ENCODE measurements around the gene CD3G.
"Not testable (repeated sequence)": the region's sequence is repeated elsewhere in the genome, so short reads cannot be mapped to it uniquely, and the experiment has no call there.

The CD3G gene

DNA sequence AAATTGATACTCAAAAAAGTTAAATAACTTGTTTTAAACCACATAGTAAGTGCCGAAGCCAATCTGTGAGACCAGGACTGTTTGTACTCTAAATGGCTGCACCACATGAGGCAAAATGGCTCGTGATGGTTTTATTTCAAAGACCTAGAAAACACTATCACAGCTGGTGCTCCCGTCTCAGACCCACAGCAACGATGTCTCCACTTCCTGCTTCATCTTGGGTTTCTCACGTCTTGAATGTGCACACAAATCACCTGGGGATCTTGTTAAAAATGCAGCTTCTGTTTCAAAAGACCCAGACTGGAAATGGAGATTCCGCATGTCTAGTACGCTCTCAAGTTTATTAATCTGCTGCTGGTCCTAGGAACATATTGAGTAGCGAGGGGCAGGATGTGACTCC lies 38.4 kb upstream of the CD3G start:
- no peak overlapping the region for H3K27ac ChIP-seq (ENCODE audit: low read length)
- H3K27me3 ChIP-seq (replicated peaks; ENCODE audit: insufficient read depth, low read length), result no peaks in the 10 kb centered on the region
- H3K4me1 ChIP-seq (ENCODE audit: low read length), result peaks cover 10% of the 10 kb centered on the region
- H3K9ac ChIP-seq (ENCODE audit: low read length), result no peak overlapping the region
- H3K36me3 ChIP-seq (replicated peaks; ENCODE audit: insufficient read depth, low read length), result no peaks in the 10 kb centered on the region
- no peak for TF ChIP-seq EZH2phosphoT487 (IDR thresholded peaks at IDR 0.05; ENCODE audit: low read length)
- TF ChIP-seq, protein P1, sequence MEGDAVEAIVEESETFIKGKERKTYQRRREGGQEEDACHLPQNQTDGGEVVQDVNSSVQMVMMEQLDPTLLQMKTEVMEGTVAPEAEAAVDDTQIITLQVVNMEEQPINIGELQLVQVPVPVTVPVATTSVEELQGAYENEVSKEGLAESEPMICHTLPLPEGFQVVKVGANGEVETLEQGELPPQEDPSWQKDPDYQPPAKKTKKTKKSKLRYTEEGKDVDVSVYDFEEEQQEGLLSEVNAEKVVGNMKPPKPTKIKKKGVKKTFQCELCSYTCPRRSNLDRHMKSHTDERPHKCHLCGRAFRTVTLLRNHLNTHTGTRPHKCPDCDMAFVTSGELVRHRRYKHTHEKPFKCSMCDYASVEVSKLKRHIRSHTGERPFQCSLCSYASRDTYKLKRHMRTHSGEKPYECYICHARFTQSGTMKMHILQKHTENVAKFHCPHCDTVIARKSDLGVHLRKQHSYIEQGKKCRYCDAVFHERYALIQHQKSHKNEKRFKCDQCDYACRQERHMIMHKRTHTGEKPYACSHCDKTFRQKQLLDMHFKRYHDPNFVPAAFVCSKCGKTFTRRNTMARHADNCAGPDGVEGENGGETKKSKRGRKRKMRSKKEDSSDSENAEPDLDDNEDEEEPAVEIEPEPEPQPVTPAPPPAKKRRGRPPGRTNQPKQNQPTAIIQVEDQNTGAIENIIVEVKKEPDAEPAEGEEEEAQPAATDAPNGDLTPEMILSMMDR (IDR thresholded peaks at IDR 0.05; ENCODE audit: low read length), result no peak
- no peak for TF ChIP-seq EZH2 (optimal IDR thresholded peaks at IDR 0.05; ENCODE audit: low read depth, low read length)
- H3K79me2 ChIP-seq (ENCODE audit: low read length), result no peaks in the 10 kb centered on the region
- H3K9me2 ChIP-seq (replicated peaks; ENCODE audit: insufficient read depth, low read length), result no peaks in the 10 kb centered on the region
- no peak overlapping the region for H3K4me2 ChIP-seq (ENCODE audit: low read depth, low read length)
- no peak overlapping the region for H3K4me3 ChIP-seq (ENCODE audit: low read length)
- no peak overlapping the region for H2AFZ ChIP-seq (ENCODE audit: low read length)
- H3F3A ChIP-seq (ENCODE audit: insufficient read depth, low read length), result no peaks in the 10 kb centered on the region
- no peak for DNase-seq
- H3K9me3 ChIP-seq (replicated peaks; ENCODE audit: insufficient read depth, low read length), result no peaks in the 10 kb centered on the region
- no peaks in the 10 kb centered on the region for H4K20me1 ChIP-seq (ENCODE audit: insufficient read depth, low read length)

DNA sequence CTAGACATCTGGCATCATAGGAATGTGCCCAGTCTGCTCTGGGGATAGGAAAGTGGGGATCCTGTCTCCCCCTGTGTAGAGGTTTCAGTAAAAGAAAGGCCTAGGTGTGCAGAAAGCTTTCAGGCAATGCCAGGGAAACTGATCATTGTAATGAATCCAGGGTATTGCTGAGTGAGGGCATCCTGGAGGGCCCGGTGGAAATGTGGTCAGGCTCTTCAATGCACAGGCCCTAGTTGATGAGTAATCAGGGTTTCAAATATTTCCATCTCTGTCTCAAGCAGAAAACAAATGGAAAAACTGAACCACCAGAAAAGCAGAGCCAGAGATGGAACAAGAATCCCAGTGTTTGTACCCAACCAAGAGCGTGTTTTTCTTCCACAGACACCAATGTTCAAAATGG lies 37.6 kb upstream of the CD3G start:
- no peak overlapping the region for H3K4me3 ChIP-seq (ENCODE audit: low read length)
- TF ChIP-seq EZH2 (optimal IDR thresholded peaks at IDR 0.05; ENCODE audit: low read depth, low read length) (no peak), EZH2phosphoT487 (IDR thresholded peaks at IDR 0.05; ENCODE audit: low read length) (no peak)
- TF ChIP-seq, protein P1 (IDR thresholded peaks at IDR 0.05; ENCODE audit: low read length), result no peak
- H4K20me1 ChIP-seq (ENCODE audit: insufficient read depth, low read length), result no peaks in the 10 kb centered on the region
- H3K9me3 ChIP-seq (replicated peaks; ENCODE audit: insufficient read depth, low read length), result no peaks in the 10 kb centered on the region
- H3K27ac ChIP-seq (ENCODE audit: low read length), result no peak overlapping the region
- no peak overlapping the region for H2AFZ ChIP-seq (ENCODE audit: low read length)
- no peak overlapping the region for H3K9ac ChIP-seq (ENCODE audit: low read length)
- H3K27me3 ChIP-seq (replicated peaks; ENCODE audit: insufficient read depth, low read length), result no peaks in the 10 kb centered on the region
- peaks cover 10% of the 10 kb centered on the region for H3K4me1 ChIP-seq (ENCODE audit: low read length)
- H3K36me3 ChIP-seq (replicated peaks; ENCODE audit: insufficient read depth, low read length), result no peaks in the 10 kb centered on the region
- no peak overlapping the region for H3K4me2 ChIP-seq (ENCODE audit: low read depth, low read length)
- H3K9me2 ChIP-seq (replicated peaks; ENCODE audit: insufficient read depth, low read length), result no peaks in the 10 kb centered on the region
- no peak for DNase-seq
- H3F3A ChIP-seq (ENCODE audit: insufficient read depth, low read length), result no peaks in the 10 kb centered on the region
- H3K79me2 ChIP-seq (ENCODE audit: low read length), result no peaks in the 10 kb centered on the region

DNA sequence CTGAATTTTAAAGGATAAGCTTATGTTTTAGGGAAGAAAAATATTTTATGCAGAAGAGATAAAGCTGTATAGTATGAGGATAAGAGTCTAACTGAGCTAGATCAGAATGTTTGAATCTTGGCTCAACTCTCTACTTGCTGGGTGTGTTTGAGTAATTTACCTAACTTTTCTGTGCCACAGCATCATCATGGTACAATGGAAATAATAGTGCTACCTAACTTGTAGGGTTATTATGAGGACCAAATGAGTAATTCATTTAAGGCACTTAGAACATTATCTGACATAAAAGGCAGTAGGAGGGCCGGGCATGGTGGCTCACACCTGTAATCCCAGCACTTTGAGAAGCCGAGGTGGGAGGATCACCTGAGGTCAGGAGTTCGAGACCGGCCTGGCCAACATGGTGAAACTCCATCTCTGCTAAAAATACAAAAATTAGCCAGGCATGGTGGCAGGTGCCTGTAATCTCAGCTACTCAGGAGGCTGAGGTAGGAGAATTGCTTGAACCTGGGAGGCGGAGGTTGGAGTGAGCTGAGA lies 35.1 kb upstream of the CD3G start:
- not testable (repeated sequence) for H3K9me3 ChIP-seq (replicated peaks; ENCODE audit: insufficient read depth, low read length); DNase-seq; H3K4me3 ChIP-seq (ENCODE audit: low read length); H3K27ac ChIP-seq (ENCODE audit: low read length); H3K79me2 ChIP-seq (ENCODE audit: low read length); H3K4me1 ChIP-seq (ENCODE audit: low read length); H3F3A ChIP-seq (ENCODE audit: insufficient read depth, low read length); H4K20me1 ChIP-seq (ENCODE audit: insufficient read depth, low read length); H3K9me2 ChIP-seq (replicated peaks; ENCODE audit: insufficient read depth, low read length); H3K27me3 ChIP-seq (replicated peaks; ENCODE audit: insufficient read depth, low read length); H2AFZ ChIP-seq (ENCODE audit: low read length); H3K9ac ChIP-seq (ENCODE audit: low read length); H3K4me2 ChIP-seq (ENCODE audit: low read depth, low read length); H3K36me3 ChIP-seq (replicated peaks; ENCODE audit: insufficient read depth, low read length)

DNA sequence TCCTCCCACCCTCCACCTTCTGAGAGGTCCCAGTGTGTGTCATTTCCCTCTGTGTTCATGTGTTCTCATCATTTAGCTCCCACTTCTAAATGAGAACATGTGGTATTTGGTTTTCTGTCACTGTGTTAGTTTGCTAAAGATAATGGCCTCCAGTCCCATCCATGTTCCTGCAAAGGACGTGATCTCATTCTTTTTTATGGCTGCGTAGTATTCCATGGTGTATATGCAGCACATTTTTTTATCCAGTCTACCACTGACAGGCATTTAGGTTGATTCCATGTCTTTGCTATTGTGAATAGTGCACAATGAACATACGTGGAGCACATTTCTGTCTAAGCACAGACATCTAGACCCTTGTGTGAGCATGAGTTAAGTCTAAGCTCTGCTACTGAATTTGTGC lies 33.9 kb upstream of the CD3G start:
- Histone ChIP-seq H3K36me3 (replicated peaks; ENCODE audit: insufficient read depth, low read length) (no peaks in the 10 kb centered on the region), H3K27me3 (replicated peaks; ENCODE audit: insufficient read depth, low read length) (no peaks in the 10 kb centered on the region), H3K9me2 (replicated peaks; ENCODE audit: insufficient read depth, low read length) (no peaks in the 10 kb centered on the region), H3K9ac (ENCODE audit: low read length) (no peak overlapping the region), H3K4me3 (ENCODE audit: low read length) (no peak overlapping the region), H4K20me1 (ENCODE audit: insufficient read depth, low read length) (no peaks in the 10 kb centered on the region), H3K4me2 (ENCODE audit: low read depth, low read length) (no peak overlapping the region), H3F3A (ENCODE audit: insufficient read depth, low read length) (no peaks in the 10 kb centered on the region), H3K79me2 (ENCODE audit: low read length) (no peaks in the 10 kb centered on the region), H3K27ac (ENCODE audit: low read length) (no peak overlapping the region), H2AFZ (ENCODE audit: low read length) (no peak overlapping the region), H3K9me3 (replicated peaks; ENCODE audit: insufficient read depth, low read length) (no peaks in the 10 kb centered on the region), H3K4me1 (ENCODE audit: low read length) (no peaks in the 10 kb centered on the region)
- TF ChIP-seq EZH2phosphoT487 (IDR thresholded peaks at IDR 0.05; ENCODE audit: low read length) (no peak), EZH2 (optimal IDR thresholded peaks at IDR 0.05; ENCODE audit: low read depth, low read length) (no peak)
- TF ChIP-seq, protein P1 (IDR thresholded peaks at IDR 0.05; ENCODE audit: low read length), result no peak
- no peak for DNase-seq
